Kidney epithelial cell (primary cell): Measurements from ENCODE around the gene ACAA1. TPM values are rescaled to one million over a fixed set of nuclear protein-coding genes. Genes with fewer than 3 reads are reported as not detected.

ENCODE experiments used
- DNase-seq: peaks from one replicate; pipeline ENCODE4 v3.0.0-alpha.2; 2010; ENCODE audit warnings: low read depth
- H3K27me3 ChIP-seq: 2 replicates; pipeline ENCODE4 v1.6.0; 2011; ENCODE audit warnings: low read length; ENCODE audit not compliant: control insufficient read depth, insufficient read depth
- H3K36me3 ChIP-seq: 2 replicates; pipeline ENCODE4 v1.5.1; 2011; ENCODE audit warnings: low read length; ENCODE audit not compliant: control insufficient read depth, insufficient read depth
- H3K4me3 ChIP-seq: 2 replicates; pipeline ENCODE4 v1.5.1; 2011; ENCODE audit warnings: low read depth, mild to moderate bottlenecking, control low read depth, low read length
- CTCF ChIP-seq: IDR thresholded peaks from 2 replicates; pipeline ENCODE4 v1.5.1; 2011; ENCODE audit warnings: mild to moderate bottlenecking, moderate library complexity, low read length, control low read depth, inconsistent platforms; ENCODE audit not compliant: insufficient read depth, poor library complexity, severe bottlenecking
- total RNA-seq: library from RNA; depleted of rRNA; stranded (reverse); fragments of >200 nt; gene quantifications from 2 replicates; pipeline ENCODE4 v1.2.3, GENCODE V29; 2015

The ACAA1 gene
- total RNA-seq, 1 donor from 2014 or later: 54.5 TPM

GRCh38 chr3:38118421-38119247 is 18.3 kb downstream of the ACAA1 start:
- no peak for DNase-seq
- Histone ChIP-seq H3K4me3 (no peak overlapping the region), H3K27me3 (peaks cover 7% of the 10 kb centered on the region), H3K36me3 (no peaks in the 10 kb centered on the region)
- TF ChIP-seq CTCF: no peak

GRCh38 chr3:38117748-38118420 is 19.0 kb downstream of the ACAA1 start:
- peak; percentile 71 for TF ChIP-seq CTCF
- peaks cover 7% of the 10 kb centered on the region for H3K27me3 ChIP-seq
- DNase-seq: no peak

GRCh38 chr3:38117163-38117716 is 19.7 kb downstream of the ACAA1 start:
- Histone ChIP-seq H3K36me3 (no peaks in the 10 kb centered on the region), H3K27me3 (peaks cover 7% of the 10 kb centered on the region), H3K4me3 (no peak overlapping the region)
- no peak for DNase-seq
- TF ChIP-seq CTCF: no peak

More at GRCh38 chr3:38117748-38118420, 19.0 kb downstream of the ACAA1 start:
- Histone ChIP-seq H3K36me3 (no peaks in the 10 kb centered on the region), H3K4me3 (no peak overlapping the region)

- TF ChIP-seq CTCF: no peak
- no peak for DNase-seq
- no peaks in the 10 kb centered on the region for H3K36me3 ChIP-seq
- no peak overlapping the region for H3K4me3 ChIP-seq
- H3K27me3 ChIP-seq: peaks cover 9% of the 10 kb centered on the region
Observed at GRCh38 chr3:38116471-38117162, 20.3 kb downstream of the ACAA1 start.

- Histone ChIP-seq H3K27me3 (peaks cover 9% of the 10 kb centered on the region), H3K4me3 (no peak overlapping the region), H3K36me3 (no peaks in the 10 kb centered on the region)
- no peak for TF ChIP-seq CTCF
- no peak for DNase-seq
Observed at GRCh38 chr3:38115645-38116427, 21.1 kb downstream of the ACAA1 start.
